ENCODE measurements around the gene NME1. TPM values are rescaled to one million over a fixed set of nuclear protein-coding genes. Genes with fewer than 3 reads are reported as not detected.

Gene NME1
- polyA plus RNA-seq, 1 donor from 2014 or later: 262 TPM

DNA sequence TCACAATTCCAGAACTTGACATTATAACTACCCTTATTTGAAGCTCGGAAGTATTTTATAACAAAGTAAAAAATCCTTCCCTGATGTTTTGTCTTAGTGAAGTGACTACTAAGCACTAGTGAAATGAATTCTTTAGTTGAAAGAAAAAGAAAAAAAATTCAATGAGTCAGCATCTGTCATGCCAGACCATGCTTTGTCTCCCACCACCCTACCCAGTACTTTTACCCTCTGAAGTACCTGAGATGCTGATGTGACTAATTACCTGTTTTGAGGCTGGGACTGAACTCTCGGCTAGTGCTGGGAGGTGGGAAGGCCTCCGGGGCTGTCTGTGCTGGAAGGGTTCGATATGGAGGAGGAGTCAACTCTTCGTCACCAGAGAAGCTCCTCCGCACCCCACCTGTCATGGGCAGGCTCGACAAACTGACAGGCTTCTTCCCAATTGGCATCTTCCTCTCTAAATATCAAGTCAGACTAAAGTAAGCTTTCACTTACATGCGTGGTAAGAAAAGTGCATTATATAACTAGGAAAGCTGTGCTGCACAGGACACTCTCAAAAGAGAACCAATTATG lies 32.5 kb downstream of the NME1 start:
- Histone ChIP-seq H3K27me3 (ENCODE audit: insufficient read depth, low read depth, low read length) (no peaks in the 10 kb centered on the region), H3K4me3 (ENCODE audit: low read length) (no peak overlapping the region), H3K36me3 (ENCODE audit: insufficient read depth, low read length) (peaks cover 13% of the 10 kb centered on the region), H3K79me2 (replicated peaks; ENCODE audit: insufficient read depth, low read length) (no peaks in the 10 kb centered on the region), H4K20me1 (ENCODE audit: insufficient read depth) (no peaks in the 10 kb centered on the region), H3F3A (ENCODE audit: insufficient read depth, low read length, poor library complexity, severe bottlenecking) (no peaks in the 10 kb centered on the region), H3K27ac (ENCODE audit: low read length) (no peak overlapping the region), H3K9ac (ENCODE audit: low read length) (no peak overlapping the region), H3K9me2 (ENCODE audit: insufficient read depth, low read length) (no peaks in the 10 kb centered on the region), H3K4me2 (ENCODE audit: low read length) (no peak overlapping the region), H3K9me3 (ENCODE audit: low read length) (no peaks in the 10 kb centered on the region), H2AFZ (ENCODE audit: low read depth, low read length) (no peak overlapping the region)
- no peak for TF ChIP-seq POLR2AphosphoS5 (IDR thresholded peaks at IDR 0.05)
- no peak for TF ChIP-seq SMC3 (conservative IDR thresholded peaks at IDR 0.05; ENCODE audit: poor library complexity)

DNA sequence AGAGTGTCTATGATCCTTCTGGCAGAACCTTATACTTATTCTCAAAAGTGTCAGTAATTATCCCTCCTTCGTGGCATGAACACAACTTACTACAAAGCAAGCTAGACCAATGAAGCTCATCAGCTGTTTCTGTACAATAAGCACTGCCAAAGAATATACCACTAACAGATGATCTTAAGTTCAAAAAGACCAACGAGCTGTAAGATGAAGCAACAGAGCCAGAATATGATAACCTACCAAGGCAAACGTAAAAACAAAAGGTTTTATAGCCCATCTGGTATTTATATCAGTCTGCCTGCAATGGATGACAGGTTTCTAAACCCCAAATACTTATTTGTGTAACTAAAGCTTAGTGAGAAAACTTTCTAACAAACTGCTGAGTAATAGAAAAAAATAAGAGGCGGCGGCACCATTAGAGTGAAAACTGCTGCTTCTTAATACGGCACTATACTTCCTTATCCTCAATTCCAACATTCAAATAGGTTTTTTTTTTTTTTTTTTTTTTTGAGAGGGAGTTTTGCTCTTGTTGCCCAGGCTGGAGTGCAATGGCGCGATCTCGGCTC lies 35.0 kb downstream of the NME1 start:
- Histone ChIP-seq H3K27me3 (ENCODE audit: insufficient read depth, low read depth, low read length) (no peaks in the 10 kb centered on the region), H3K4me2 (ENCODE audit: low read length) (no peak overlapping the region), H3K9me3 (ENCODE audit: low read length) (no peaks in the 10 kb centered on the region), H3K27ac (ENCODE audit: low read length) (no peak overlapping the region), H3F3A (ENCODE audit: insufficient read depth, low read length, poor library complexity, severe bottlenecking) (no peaks in the 10 kb centered on the region), H3K4me3 (ENCODE audit: low read length) (no peak overlapping the region), H3K79me2 (replicated peaks; ENCODE audit: insufficient read depth, low read length) (no peaks in the 10 kb centered on the region), H3K36me3 (ENCODE audit: insufficient read depth, low read length) (peaks cover 22% of the 10 kb centered on the region), H3K9me2 (ENCODE audit: insufficient read depth, low read length) (no peaks in the 10 kb centered on the region), H3K9ac (ENCODE audit: low read length) (no peak overlapping the region), H4K20me1 (ENCODE audit: insufficient read depth) (no peaks in the 10 kb centered on the region), H2AFZ (ENCODE audit: low read depth, low read length) (no peak overlapping the region)
- TF ChIP-seq MXI1 (conservative IDR thresholded peaks at IDR 0.05; ENCODE audit: poor library complexity, severe bottlenecking) (no peak), EP300 (conservative IDR thresholded peaks at IDR 0.05; ENCODE audit: poor library complexity, severe bottlenecking) (no peak), TAF1 (IDR thresholded peaks at IDR 0.05; ENCODE audit: low read depth) (no peak), POLR2AphosphoS5 (IDR thresholded peaks at IDR 0.05) (no peak)
- TF ChIP-seq, protein P1, sequence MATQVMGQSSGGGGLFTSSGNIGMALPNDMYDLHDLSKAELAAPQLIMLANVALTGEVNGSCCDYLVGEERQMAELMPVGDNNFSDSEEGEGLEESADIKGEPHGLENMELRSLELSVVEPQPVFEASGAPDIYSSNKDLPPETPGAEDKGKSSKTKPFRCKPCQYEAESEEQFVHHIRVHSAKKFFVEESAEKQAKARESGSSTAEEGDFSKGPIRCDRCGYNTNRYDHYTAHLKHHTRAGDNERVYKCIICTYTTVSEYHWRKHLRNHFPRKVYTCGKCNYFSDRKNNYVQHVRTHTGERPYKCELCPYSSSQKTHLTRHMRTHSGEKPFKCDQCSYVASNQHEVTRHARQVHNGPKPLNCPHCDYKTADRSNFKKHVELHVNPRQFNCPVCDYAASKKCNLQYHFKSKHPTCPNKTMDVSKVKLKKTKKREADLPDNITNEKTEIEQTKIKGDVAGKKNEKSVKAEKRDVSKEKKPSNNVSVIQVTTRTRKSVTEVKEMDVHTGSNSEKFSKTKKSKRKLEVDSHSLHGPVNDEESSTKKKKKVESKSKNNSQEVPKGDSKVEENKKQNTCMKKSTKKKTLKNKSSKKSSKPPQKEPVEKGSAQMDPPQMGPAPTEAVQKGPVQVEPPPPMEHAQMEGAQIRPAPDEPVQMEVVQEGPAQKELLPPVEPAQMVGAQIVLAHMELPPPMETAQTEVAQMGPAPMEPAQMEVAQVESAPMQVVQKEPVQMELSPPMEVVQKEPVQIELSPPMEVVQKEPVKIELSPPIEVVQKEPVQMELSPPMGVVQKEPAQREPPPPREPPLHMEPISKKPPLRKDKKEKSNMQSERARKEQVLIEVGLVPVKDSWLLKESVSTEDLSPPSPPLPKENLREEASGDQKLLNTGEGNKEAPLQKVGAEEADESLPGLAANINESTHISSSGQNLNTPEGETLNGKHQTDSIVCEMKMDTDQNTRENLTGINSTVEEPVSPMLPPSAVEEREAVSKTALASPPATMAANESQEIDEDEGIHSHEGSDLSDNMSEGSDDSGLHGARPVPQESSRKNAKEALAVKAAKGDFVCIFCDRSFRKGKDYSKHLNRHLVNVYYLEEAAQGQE (IDR thresholded peaks at IDR 0.05; ENCODE audit: borderline replicate concordance): no peak

DNA sequence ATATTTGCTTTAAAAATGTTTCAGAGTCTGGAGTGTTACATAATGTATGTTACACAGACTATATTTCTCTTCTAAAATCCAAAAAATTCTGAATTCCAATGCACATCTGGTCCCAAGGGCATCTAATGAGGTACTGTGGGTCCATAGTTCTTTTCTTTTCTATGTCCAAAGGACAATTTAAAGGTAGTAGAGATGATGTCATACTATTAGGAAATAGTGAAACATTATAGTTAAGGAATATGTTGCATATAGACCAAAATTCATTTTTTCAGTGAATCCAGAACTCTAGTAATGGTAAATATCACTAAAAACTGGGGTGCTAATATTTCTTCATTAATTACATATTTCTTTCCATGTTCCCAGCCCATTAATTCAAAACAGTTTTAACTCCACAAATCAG lies 35.8 kb downstream of the NME1 start:
- Histone ChIP-seq H3K4me2 (ENCODE audit: low read length) (no peak overlapping the region), H3K79me2 (replicated peaks; ENCODE audit: insufficient read depth, low read length) (no peaks in the 10 kb centered on the region), H4K20me1 (ENCODE audit: insufficient read depth) (no peaks in the 10 kb centered on the region), H3K36me3 (ENCODE audit: insufficient read depth, low read length) (peaks cover 27% of the 10 kb centered on the region), H3K27me3 (ENCODE audit: insufficient read depth, low read depth, low read length) (no peaks in the 10 kb centered on the region), H3K27ac (ENCODE audit: low read length) (no peak overlapping the region), H3K9me3 (ENCODE audit: low read length) (no peaks in the 10 kb centered on the region), H3K9me2 (ENCODE audit: insufficient read depth, low read length) (no peaks in the 10 kb centered on the region), H3K9ac (ENCODE audit: low read length) (no peak overlapping the region), H3F3A (ENCODE audit: insufficient read depth, low read length, poor library complexity, severe bottlenecking) (no peaks in the 10 kb centered on the region), H3K4me3 (ENCODE audit: low read length) (no peak overlapping the region), H2AFZ (ENCODE audit: low read depth, low read length) (no peak overlapping the region)
- TF ChIP-seq, protein P1 (IDR thresholded peaks at IDR 0.05; ENCODE audit: borderline replicate concordance): no peak

Data from neural cell (in vitro differentiated cells).